IPS-18a (cell line): ENCODE results near the gene ABCG5.

ENCODE experiments used
- H3K27ac ChIP-seq: one replicate; pipeline ENCODE4 v1.5.1; 2013; ENCODE audit warnings: low read length
- H3K27me3 ChIP-seq: one replicate; pipeline ENCODE4 v1.6.1; 2013; ENCODE audit warnings: mild to moderate bottlenecking, low read length; ENCODE audit not compliant: control insufficient read depth, insufficient read depth
- H3K36me3 ChIP-seq: one replicate; pipeline ENCODE4 v1.6.1; 2013; ENCODE audit warnings: low read depth, low read length; ENCODE audit not compliant: control insufficient read depth
- H3K4me1 ChIP-seq: one replicate; pipeline ENCODE4 v1.6.1; 2013; ENCODE audit warnings: low read depth, low read length; ENCODE audit not compliant: control insufficient read depth
- H3K4me3 ChIP-seq: one replicate; pipeline ENCODE4 v1.5.1; 2013; ENCODE audit warnings: low read length
- H3K9ac ChIP-seq: one replicate; pipeline ENCODE4 v1.6.1; 2013; ENCODE audit warnings: mild to moderate bottlenecking, low read length, moderate library complexity
- H3K9me3 ChIP-seq: one replicate; pipeline ENCODE4 v1.6.1; 2013; ENCODE audit warnings: low read depth, low read length; ENCODE audit not compliant: control insufficient read depth

ABCG5 gene

DNA sequence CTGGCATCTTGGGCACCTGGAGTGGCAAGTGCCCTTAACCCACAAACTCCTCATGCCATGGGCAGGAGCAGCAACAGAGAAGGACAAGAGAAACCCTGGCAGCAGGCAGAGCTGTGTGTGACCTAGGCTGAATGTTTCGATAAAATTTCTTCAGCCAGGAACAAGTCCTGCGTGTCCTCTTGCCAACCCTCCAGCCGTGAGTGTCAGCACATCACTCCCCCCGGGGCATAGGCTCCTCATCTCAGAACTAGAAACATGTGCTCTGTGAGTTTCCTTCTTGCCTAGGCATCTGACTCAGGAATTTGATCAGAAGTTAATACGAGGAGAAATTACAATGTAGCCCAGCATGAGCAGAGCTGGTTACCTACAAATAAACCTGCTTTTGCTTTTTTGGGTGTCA is 2.3 kb upstream of the ABCG5 start:
- no peaks in the 10 kb centered on the region for H3K9me3 ChIP-seq
- no peak overlapping the region for H3K27ac ChIP-seq
- no peaks in the 10 kb centered on the region for H3K4me1 ChIP-seq
- no peak overlapping the region for H3K4me3 ChIP-seq
- H3K27me3 ChIP-seq = no peaks in the 10 kb centered on the region
- no peaks in the 10 kb centered on the region for H3K36me3 ChIP-seq
- no peak overlapping the region for H3K9ac ChIP-seq

DNA sequence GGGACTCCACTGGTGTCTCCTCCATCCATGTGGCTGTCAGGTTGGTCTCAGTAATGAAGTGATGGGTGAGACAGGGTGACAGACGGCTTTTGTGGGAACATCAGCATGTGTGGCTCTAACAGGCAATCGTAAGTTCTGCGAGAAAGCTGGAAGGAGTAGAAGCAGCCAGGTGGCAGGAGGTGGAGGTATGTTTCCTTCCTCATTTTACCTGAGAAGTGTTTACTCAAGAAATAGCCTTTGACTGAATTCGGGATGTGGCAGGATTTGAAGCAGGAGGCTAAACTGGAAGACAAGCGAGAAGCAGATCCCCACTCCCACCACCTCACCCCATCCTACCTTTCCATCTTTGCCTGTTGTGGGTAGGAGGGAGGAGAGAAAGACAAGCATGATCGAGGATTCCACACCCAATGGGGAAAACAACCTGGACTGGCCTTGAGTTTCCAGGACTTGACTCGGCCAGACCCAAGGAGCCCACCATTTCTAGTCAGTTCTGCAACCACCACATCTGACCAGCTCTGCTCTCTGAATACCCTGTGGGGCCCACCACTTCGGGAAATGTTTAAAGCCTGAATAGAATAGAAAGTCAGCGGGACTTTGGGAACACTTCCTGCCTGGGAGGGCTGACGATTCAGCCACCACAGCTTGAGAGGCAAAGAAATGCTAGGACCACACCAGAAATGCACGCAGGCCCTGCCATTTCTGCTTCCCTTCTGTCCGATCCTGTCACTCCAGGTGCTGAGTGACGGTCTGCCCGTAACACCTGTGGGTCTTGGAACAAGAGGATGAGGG is 1.3 kb upstream of the ABCG5 start:
- H3K9me3 ChIP-seq = no peaks in the 10 kb centered on the region
- H3K27me3 ChIP-seq = no peaks in the 10 kb centered on the region
- no peak overlapping the region for H3K27ac ChIP-seq
- H3K36me3 ChIP-seq = no peaks in the 10 kb centered on the region
- H3K4me3 ChIP-seq = no peak overlapping the region
- H3K4me1 ChIP-seq = no peaks in the 10 kb centered on the region
- H3K9ac ChIP-seq = no peak overlapping the region

DNA sequence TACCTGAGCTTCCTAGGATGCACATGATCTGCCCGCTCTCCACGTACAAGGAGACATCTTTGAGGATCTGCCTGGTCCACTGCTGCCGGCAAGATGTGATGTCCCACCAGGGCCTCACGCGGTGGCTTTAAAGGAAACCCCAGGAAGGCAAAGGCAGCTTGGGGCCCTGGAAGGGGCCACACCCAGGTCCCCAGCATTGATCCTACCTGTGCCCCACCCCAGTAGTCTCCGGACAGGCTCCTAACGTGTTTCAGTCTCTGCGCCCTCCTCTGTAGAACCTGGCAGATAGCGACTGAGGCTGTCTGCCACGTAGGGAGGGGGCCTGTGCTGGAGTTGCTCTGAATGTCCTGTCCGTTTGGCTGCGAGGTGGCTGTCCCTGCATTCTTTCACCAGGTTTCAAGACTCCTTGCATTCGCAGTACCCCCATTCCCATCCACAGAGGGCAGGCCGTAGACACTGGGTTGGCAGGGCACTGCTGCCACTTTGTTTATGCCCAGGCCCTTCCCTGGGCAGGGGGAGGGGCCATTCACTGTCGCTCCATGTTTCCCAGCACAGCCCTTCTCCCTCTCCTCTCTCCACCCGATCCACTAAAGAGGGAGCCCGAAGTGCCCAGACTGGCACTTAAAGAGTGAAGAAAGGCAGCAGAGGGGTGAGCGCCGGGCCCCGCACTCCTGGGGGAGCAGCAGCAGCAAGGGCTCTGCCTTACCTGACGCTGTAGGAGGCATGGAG is 644 bp downstream of the ABCG5 start:
- Histone ChIP-seq H3K36me3 (no peaks in the 10 kb centered on the region), H3K27ac (no peak overlapping the region), H3K4me3 (no peak overlapping the region), H3K9ac (no peak overlapping the region), H3K4me1 (no peaks in the 10 kb centered on the region), H3K9me3 (no peaks in the 10 kb centered on the region), H3K27me3 (no peaks in the 10 kb centered on the region)

DNA sequence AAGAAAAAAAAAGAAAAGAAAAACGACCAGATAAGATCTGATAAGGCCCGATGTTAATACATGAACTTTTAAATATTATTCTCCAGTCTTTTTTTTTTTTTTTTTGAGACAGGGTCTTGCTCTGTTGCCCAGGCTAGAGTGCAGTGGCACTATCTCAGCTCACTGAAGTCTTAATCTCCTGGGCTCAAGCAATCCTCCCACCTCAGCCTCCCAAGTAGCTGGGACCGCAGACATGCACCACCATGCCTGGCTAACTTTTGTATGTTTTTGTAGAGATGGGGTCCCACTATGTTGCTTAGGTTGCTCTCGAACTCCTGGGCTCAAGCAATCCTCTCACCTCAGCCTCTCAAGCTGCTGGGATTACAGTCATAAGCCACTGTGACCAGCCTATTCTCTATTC is 1.6 kb downstream of the ABCG5 start:
- Histone ChIP-seq H3K27me3 (peaks cover 3% of the 10 kb centered on the region), H3K4me3 (no peak overlapping the region), H3K36me3 (no peaks in the 10 kb centered on the region), H3K4me1 (no peaks in the 10 kb centered on the region), H3K27ac (no peak overlapping the region), H3K9me3 (no peaks in the 10 kb centered on the region), H3K9ac (no peak overlapping the region)

DNA sequence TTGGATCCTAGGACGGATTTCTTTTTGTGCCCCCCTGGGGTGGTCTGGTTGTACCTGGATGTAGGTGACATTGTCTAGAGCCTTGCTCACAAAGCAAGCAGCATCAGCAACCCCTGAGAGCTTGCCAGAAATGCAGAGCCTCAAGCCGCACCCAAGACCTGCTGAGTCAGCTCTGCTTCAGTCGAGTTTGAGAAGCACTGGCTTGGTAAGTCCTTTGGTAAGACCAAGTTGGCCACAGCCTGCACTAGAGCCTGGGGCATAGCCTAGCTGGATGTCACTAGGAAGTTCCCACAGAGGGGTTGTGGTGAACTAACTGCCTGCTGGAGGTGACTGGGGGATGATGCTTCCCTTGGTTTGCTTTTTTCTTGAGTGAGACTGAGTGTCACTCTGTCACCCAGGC is 6.2 kb downstream of the ABCG5 start:
- Histone ChIP-seq H3K27ac (no peak overlapping the region), H3K4me1 (no peaks in the 10 kb centered on the region), H3K27me3 (peaks cover 21% of the 10 kb centered on the region), H3K9me3 (no peaks in the 10 kb centered on the region), H3K36me3 (no peaks in the 10 kb centered on the region), H3K4me3 (peak overlapping the region; percentile 29), H3K9ac (no peak overlapping the region)

DNA sequence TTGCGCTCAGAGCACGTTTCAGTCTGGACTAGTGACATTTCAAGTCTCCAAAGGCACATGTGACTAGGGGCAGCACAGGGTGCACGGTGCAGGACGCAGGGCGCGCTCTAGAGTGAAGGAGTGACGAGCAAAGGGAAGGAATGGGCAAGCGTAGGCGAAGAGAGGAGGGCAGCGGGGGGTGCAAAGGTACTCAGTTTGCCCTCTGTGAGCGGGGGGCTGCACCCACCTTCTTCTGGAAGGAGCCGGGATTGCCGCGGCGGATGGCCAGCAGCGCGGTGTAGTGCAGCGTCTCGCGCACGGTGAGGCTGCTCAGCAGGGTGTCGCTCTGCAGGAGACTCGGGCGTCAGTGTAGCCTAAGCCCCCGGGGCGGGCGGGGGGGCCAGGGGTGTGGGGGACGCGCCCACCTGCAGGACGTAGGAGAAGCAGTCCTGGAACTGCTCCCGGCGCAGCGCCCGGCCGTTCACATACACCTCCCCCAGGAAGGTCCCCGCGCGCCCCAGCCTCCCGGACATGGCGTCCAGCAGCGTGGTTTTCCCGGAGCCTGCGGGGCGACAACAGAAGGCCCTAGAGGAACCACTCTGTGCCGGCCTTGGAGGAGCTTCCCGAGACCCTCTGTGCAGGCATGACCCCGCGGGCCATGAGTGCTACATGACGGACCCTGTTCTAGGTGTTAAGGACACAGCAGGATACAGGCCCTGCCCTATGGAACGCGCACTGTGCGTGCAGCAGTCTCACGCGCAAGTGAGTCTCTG is 6.9 kb downstream of the ABCG5 start:
- H3K9me3 ChIP-seq = no peaks in the 10 kb centered on the region
- H3K27me3 ChIP-seq = peaks cover 21% of the 10 kb centered on the region
- peak overlapping the region; percentile 34 for H3K4me3 ChIP-seq
- no peak overlapping the region for H3K27ac ChIP-seq
- no peaks in the 10 kb centered on the region for H3K4me1 ChIP-seq
- no peak overlapping the region for H3K9ac ChIP-seq
- H3K36me3 ChIP-seq = no peaks in the 10 kb centered on the region

DNA sequence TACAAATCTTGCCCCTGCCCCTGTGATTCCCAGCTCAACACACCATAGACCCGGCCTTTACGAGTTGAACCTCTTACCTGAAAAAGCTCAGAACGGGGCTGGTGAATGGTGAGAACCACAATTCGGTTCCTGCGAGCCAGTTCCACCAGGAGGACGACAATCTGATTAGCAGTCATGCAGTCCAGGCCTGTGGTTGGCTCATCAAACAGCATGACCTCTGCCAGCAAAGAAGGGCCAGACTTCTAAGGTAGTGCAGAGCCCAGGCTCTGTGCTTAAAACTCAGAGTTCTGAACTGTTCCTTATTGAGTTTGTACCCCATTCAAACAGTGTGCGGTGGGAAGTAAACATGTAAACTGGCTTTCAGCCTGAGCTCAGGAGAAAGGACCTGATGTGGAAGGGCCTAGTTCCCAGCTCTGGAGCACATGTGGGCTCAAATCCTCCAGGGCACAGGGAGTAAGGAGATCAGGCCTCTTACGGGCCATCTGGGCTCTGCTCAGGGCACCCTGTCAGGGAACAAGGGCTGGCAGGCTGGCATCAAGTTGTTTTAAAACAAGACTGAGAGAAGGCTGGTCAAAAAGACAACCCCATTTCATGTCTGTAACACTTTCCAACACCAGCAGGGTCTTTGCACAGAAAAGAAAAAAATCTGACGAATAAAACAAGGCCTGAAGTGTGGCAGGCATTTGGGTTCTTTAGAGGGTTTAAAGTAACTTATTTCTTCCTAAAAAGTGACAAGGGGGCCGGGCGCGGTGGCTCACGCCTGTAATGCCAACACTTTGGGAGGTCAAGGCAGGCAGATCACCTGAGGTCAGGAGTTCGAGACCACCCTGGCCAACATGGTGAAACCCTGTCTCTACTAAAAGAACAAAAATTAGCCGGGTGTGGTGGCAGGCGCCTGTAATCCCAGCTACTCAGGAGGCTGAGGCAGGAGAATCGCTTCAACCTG is 12.1 kb downstream of the ABCG5 start:
- H3K9me3 ChIP-seq = no peaks in the 10 kb centered on the region
- H3K36me3 ChIP-seq = no peaks in the 10 kb centered on the region
- no peak overlapping the region for H3K4me3 ChIP-seq
- no peaks in the 10 kb centered on the region for H3K4me1 ChIP-seq
- H3K9ac ChIP-seq = no peak overlapping the region
- H3K27ac ChIP-seq = no peak overlapping the region
- peaks cover 16% of the 10 kb centered on the region for H3K27me3 ChIP-seq

DNA sequence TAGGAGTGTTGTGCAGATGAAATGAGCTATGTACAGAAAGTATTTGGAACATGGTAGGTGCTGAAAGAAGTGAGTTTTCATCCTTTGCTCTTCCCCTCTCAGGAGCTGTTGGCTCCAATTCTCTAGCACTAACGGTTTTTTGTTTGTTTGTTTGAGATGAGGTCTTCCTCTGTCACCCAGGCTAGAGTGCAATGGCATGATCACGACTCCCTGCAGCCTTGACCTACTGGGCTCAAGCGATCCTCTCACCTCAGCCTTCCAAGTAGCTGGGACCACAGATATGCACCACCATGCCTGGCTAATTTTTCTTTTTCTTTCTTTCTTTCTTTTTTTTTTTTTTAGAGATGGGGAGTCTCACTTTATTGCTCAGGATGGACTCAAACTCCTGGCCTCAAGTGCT is 12.8 kb downstream of the ABCG5 start:
- Histone ChIP-seq H3K27ac (no peak overlapping the region), H3K9me3 (no peaks in the 10 kb centered on the region), H3K9ac (no peak overlapping the region), H3K4me1 (no peaks in the 10 kb centered on the region), H3K4me3 (no peak overlapping the region), H3K27me3 (peaks cover 8% of the 10 kb centered on the region), H3K36me3 (no peaks in the 10 kb centered on the region)

DNA sequence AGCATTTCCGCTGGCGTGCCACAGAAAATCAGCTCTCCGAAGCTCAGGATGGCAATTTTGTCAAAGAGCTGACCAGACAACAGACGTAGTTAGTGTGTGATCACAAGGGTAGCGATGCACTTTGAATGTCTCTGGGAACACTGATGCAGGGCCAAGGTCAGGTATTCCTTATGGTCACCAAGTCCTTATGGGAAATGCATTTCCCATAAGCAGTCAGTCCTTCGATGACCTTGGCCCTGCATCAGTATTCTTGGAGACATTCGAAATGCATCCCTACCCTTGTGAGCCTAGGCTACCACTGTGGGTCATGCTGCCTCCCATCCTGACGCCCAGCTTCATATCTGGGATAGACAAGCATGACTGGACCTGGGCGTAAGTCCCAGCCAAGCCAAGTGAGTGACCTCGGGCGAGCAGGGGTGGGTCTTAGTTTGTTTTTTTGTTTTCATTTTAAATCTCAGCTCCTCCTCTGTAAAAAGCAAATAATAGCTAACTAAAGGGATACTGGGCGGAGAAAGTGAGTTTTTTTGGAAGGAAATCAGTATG is 13.6 kb downstream of the ABCG5 start:
- Histone ChIP-seq H3K9me3 (no peaks in the 10 kb centered on the region), H3K4me1 (no peaks in the 10 kb centered on the region), H3K4me3 (no peak overlapping the region), H3K27me3 (no peaks in the 10 kb centered on the region), H3K36me3 (no peaks in the 10 kb centered on the region), H3K9ac (no peak overlapping the region), H3K27ac (no peak overlapping the region)

DNA sequence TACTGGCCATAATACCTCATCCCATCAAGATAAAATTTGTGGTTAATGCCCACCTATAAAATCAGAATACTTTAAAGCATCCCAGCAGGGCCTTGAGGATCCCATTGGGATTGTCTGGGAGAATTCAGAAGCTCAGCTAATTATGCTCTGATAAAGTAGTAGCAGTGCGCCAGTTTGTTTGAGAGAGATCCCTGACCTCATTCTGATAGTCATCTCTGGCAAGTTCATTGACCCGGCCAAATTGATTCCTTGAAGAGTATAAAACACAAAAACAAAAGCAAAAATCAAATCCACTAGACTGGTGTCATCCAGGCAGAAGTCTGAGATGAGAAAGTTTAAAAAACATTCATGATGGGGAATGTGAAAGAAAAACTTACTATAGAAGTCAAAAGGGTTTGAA is 14.1 kb downstream of the ABCG5 start:
- H3K9me3 ChIP-seq = no peaks in the 10 kb centered on the region
- no peaks in the 10 kb centered on the region for H3K4me1 ChIP-seq
- no peak overlapping the region for H3K27ac ChIP-seq
- no peak overlapping the region for H3K4me3 ChIP-seq
- H3K27me3 ChIP-seq = no peaks in the 10 kb centered on the region
- no peak overlapping the region for H3K9ac ChIP-seq
- H3K36me3 ChIP-seq = no peaks in the 10 kb centered on the region

DNA sequence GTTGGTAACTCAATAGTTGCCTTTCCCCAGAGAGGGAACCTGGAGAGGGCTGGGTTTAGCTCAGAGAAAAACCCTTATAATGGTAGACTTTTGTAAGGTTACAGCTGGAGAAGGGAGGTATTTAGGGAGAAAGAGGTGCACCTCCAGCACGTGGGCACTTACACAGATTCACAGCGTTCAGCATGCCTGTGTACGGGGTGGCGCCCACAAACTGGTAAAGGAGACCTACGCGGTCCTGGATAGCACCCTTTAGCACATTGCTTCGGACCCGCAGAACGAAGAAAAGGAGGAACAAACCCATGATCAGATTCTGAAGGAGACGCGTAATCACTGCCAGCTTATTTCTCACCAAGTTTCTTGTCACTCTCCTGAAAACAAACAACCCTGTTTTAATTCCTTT is 14.9 kb downstream of the ABCG5 start:
- Histone ChIP-seq H3K9me3 (no peaks in the 10 kb centered on the region), H3K4me1 (no peaks in the 10 kb centered on the region), H3K36me3 (no peaks in the 10 kb centered on the region), H3K27me3 (no peaks in the 10 kb centered on the region), H3K4me3 (no peak overlapping the region), H3K9ac (no peak overlapping the region), H3K27ac (no peak overlapping the region)
